ENCODE results near the gene PAXX. TPM values are rescaled to one million over a fixed set of nuclear protein-coding genes. Genes with fewer than 3 reads are reported as not detected.
A peak's percentile ranks its signal among the peaks of the same experiment; 100 is the strongest.

PAXX gene
- total and polyA plus RNA-seq, 2 donors (not counting 1 experiment from before 2014, with no cell fraction given): 6.1 to 13.7 TPM

DNA sequence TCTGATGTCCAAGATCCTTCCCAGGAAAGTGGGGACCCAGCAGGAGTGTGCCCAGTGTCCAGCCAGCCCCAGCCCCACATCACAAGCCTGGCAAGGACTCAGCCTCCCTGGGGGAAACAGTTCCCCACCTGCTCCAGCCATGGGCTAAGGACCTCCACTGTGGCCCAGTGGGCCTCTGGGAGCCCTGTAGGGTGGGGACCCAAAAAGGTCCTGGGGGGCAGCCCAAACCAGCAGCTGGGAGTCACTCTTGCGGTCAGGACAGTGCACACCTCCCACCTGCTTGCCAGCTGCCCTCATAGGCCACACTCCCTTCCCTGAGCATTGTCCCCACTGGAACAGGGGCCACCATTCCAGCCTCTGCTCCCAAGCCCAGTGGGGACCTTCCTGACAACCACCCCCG, 34.2 kb downstream of the PAXX start:
- Histone ChIP-seq H3K4me3 (replicated peaks in 1 of 4; ENCODE audit: control extremely low read depth in 1 of 4, insufficient read depth in 1 of 4, low read depth in 3 of 4, low read length in 4 of 4) (no peak overlapping the region), H3K4me2 (ENCODE audit: extremely low read depth, insufficient read depth, low read length) (no peak overlapping the region), H3K27me3 (ENCODE audit: control insufficient read depth, insufficient read depth, low read length) (no peaks in the 10 kb centered on the region), H3K9me3 (ENCODE audit: control insufficient read depth, insufficient read depth, low read depth, low read length) (no peaks in the 10 kb centered on the region), H3K79me2 (ENCODE audit: control insufficient read depth, insufficient read depth, low read length) (no peaks in the 10 kb centered on the region), H3K27ac (ENCODE audit: insufficient read depth, low read length) (no peak overlapping the region), H3K4me1 (ENCODE audit: control insufficient read depth, extremely low read depth, insufficient read depth, low read length) (peaks cover 4% of the 10 kb centered on the region), H3K9ac (ENCODE audit: insufficient read depth, low read length) (no peak overlapping the region), H2AFZ (ENCODE audit: low read length) (no peak overlapping the region), H3K36me3 (ENCODE audit: control insufficient read depth, insufficient read depth, low read length) (no peaks in the 10 kb centered on the region), H4K20me1 (ENCODE audit: control insufficient read depth, extremely low read depth, insufficient read depth, low read length) (no peaks in the 10 kb centered on the region)
- TF ChIP-seq, protein P1, sequence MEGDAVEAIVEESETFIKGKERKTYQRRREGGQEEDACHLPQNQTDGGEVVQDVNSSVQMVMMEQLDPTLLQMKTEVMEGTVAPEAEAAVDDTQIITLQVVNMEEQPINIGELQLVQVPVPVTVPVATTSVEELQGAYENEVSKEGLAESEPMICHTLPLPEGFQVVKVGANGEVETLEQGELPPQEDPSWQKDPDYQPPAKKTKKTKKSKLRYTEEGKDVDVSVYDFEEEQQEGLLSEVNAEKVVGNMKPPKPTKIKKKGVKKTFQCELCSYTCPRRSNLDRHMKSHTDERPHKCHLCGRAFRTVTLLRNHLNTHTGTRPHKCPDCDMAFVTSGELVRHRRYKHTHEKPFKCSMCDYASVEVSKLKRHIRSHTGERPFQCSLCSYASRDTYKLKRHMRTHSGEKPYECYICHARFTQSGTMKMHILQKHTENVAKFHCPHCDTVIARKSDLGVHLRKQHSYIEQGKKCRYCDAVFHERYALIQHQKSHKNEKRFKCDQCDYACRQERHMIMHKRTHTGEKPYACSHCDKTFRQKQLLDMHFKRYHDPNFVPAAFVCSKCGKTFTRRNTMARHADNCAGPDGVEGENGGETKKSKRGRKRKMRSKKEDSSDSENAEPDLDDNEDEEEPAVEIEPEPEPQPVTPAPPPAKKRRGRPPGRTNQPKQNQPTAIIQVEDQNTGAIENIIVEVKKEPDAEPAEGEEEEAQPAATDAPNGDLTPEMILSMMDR (conservative IDR thresholded peaks at IDR 0.05 in 1 of 2, IDR thresholded peaks at IDR 0.05 in 1 of 2; ENCODE audit: low read depth in 1 of 2, low read length in 2 of 2): no peak
- TF ChIP-seq EZH2 (IDR thresholded peaks at IDR 0.05; ENCODE audit: low read length, missing control alignments): no peak
- DNase-seq (ENCODE audit: low read depth in 2 of 2): no peak

DNA sequence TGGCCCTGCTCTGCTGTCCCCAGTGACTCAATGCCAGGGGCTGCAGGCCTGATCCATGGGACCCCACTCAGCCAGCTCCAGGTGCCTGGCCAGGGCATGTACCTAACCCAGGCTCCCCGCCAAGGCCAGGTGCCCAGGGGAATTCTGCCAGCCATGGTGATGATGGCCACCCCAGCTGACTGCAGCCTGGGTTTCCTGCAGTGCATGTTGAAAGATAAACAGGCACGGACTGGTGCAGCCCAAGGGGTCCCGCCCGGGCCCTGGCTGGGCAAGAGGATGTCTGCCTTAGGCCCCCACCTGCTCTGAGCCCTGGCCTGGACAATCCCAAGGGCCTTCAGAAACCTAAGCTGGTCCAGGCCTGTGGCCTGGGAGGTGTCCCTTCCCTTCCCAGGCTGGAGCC, 34.6 kb downstream of the PAXX start:
- Histone ChIP-seq H3K4me3 (replicated peaks in 1 of 4; ENCODE audit: control extremely low read depth in 1 of 4, insufficient read depth in 1 of 4, low read depth in 3 of 4, low read length in 4 of 4) (peak overlapping the region in 1 of 4 experiments; percentile 57), H3K27me3 (ENCODE audit: control insufficient read depth, insufficient read depth, low read length) (no peaks in the 10 kb centered on the region), H3K79me2 (ENCODE audit: control insufficient read depth, insufficient read depth, low read length) (no peaks in the 10 kb centered on the region), H3K4me2 (ENCODE audit: extremely low read depth, insufficient read depth, low read length) (no peak overlapping the region), H3K9me3 (ENCODE audit: control insufficient read depth, insufficient read depth, low read depth, low read length) (no peaks in the 10 kb centered on the region), H3K27ac (ENCODE audit: insufficient read depth, low read length) (no peak overlapping the region), H2AFZ (ENCODE audit: low read length) (no peak overlapping the region), H3K9ac (ENCODE audit: insufficient read depth, low read length) (no peak overlapping the region), H4K20me1 (ENCODE audit: control insufficient read depth, extremely low read depth, insufficient read depth, low read length) (no peaks in the 10 kb centered on the region), H3K36me3 (ENCODE audit: control insufficient read depth, insufficient read depth, low read length) (no peaks in the 10 kb centered on the region), H3K4me1 (ENCODE audit: control insufficient read depth, extremely low read depth, insufficient read depth, low read length) (peaks cover 4% of the 10 kb centered on the region)
- no peak for DNase-seq (ENCODE audit: low read depth in 2 of 2)
- no peak for TF ChIP-seq EZH2 (IDR thresholded peaks at IDR 0.05; ENCODE audit: low read length, missing control alignments)
- TF ChIP-seq, protein P1 (conservative IDR thresholded peaks at IDR 0.05 in 1 of 2, IDR thresholded peaks at IDR 0.05 in 1 of 2; ENCODE audit: low read depth in 1 of 2, low read length in 2 of 2): no peak

- TF ChIP-seq, protein P1 (conservative IDR thresholded peaks at IDR 0.05 in 1 of 2, IDR thresholded peaks at IDR 0.05 in 1 of 2; ENCODE audit: low read depth in 1 of 2, low read length in 2 of 2): no peak
- no peak for TF ChIP-seq EZH2 (IDR thresholded peaks at IDR 0.05; ENCODE audit: low read length, missing control alignments)
- H3K9ac ChIP-seq (ENCODE audit: insufficient read depth, low read length): no peak within 1 kb of the TSS
- H3K9me3 ChIP-seq (ENCODE audit: control insufficient read depth, insufficient read depth, low read depth, low read length): no peaks in the 10 kb centered on the region
- peak within 1 kb of the TSS; percentile 81 for H3K4me2 ChIP-seq (ENCODE audit: extremely low read depth, insufficient read depth, low read length)
- no peak within 1 kb of the TSS for H3K27ac ChIP-seq (ENCODE audit: insufficient read depth, low read length)
- no peaks in the 10 kb centered on the region for H3K36me3 ChIP-seq (ENCODE audit: control insufficient read depth, insufficient read depth, low read length)
- peak in 1 of 2 donors; percentile 32 for DNase-seq (ENCODE audit: low read depth in 2 of 2)
- H3K4me3 ChIP-seq (replicated peaks in 1 of 4; ENCODE audit: control extremely low read depth in 1 of 4, insufficient read depth in 1 of 4, low read depth in 3 of 4, low read length in 4 of 4): peak within 1 kb of the TSS; percentile 10 to 64 (median 49)
- no peaks in the 10 kb centered on the region for H3K27me3 ChIP-seq (ENCODE audit: control insufficient read depth, insufficient read depth, low read length)
- H3K4me1 ChIP-seq (ENCODE audit: control insufficient read depth, extremely low read depth, insufficient read depth, low read length): peaks cover 4% of the 10 kb centered on the region
- no peaks in the 10 kb centered on the region for H4K20me1 ChIP-seq (ENCODE audit: control insufficient read depth, extremely low read depth, insufficient read depth, low read length)
- no peak within 1 kb of the TSS for H2AFZ ChIP-seq (ENCODE audit: low read length)
- no peaks in the 10 kb centered on the region for H3K79me2 ChIP-seq (ENCODE audit: control insufficient read depth, insufficient read depth, low read length)
These were observed 35.4 kb downstream of the PAXX start, which contains the start of gene ABCA2 for GRCh38 chr9:137027369-137028262. Gene ABCA2 (minus strand): TSS chr9:137028237. CDS start chr9:137028140, 97 bp downstream.
